ENCODE results near the gene SMIM30. TPM values are rescaled to one million over a fixed set of nuclear protein-coding genes. Genes with fewer than 3 reads are reported as not detected.

Gene SMIM30
- total and polyA plus RNA-seq, 2 of the 4 experiments (the other 2 are of a cell fraction) = 31.6 to 47.7 TPM

DNA sequence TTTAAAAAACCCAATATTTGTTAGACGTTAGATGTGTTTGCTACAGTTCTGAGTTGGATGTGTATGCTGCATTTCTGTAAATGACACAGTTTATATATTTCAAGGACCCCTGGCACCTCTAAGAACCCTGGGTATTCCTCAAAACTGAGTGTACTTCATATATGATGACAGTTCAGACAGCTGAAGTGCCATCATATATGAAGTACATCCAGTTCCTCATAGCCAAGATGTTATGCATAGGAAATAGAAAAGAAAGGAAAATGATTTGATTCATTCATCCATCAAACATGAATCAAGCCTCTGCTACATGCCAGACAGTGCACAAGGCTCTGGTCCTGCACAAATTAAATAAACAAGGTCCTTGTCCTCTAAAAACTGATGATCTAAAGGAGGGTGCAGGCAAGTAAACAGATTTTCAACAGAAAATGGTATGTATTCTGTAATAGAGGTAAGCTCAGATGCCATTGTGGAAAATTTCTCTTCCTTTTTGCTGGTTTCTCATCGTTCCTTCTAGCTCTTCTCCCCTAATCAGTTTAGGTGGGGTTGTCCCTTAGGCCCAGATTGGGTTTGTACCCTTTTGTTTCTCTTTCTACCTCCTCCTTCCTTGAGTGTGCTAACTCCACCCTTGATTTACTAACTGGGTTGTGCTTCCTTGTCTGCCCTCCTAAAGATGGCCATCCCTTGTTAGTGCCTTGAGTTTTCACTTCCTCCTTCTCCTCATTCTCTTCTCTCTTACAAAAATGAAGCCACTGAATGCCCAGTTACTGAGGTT, 25.3 kb upstream of the SMIM30 start:
- CTCF ChIA-PET = interaction anchor here (0.9 to 1.2 kb wide), 2 partner anchors 15 to 16 kb away, joined by 3 read pairs; no protein-coding TSS in a partner anchor
- BruUV-seq (replicated peaks) = no TSS peak
- TF ChIP-seq, protein P1, sequence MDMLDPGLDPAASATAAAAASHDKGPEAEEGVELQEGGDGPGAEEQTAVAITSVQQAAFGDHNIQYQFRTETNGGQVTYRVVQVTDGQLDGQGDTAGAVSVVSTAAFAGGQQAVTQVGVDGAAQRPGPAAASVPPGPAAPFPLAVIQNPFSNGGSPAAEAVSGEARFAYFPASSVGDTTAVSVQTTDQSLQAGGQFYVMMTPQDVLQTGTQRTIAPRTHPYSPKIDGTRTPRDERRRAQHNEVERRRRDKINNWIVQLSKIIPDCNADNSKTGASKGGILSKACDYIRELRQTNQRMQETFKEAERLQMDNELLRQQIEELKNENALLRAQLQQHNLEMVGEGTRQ (IDR thresholded peaks at IDR 0.05; ENCODE audit: low read depth, low read length) = no peak
- TF ChIP-seq RCOR1 (IDR thresholded peaks at IDR 0.05; ENCODE audit: insufficient replicate concordance, low read length) (no peak), MAZ (IDR thresholded peaks at IDR 0.05; ENCODE audit: borderline replicate concordance, low read depth, low read length) (no peak), MAFK (IDR thresholded peaks at IDR 0.05; ENCODE audit: low read depth, low read length) (no peak), SMC3 (IDR thresholded peaks at IDR 0.05; ENCODE audit: low read depth, low read length) (no peak), MXI1 (IDR thresholded peaks at IDR 0.05; ENCODE audit: borderline replicate concordance, low read depth, low read length) (no peak), BHLHE40 (IDR thresholded peaks at IDR 0.05; ENCODE audit: low read depth, low read length) (no peak), FOS (IDR thresholded peaks at IDR 0.05; ENCODE audit: low read depth, low read length) (no peak)

More for the DNA sequence above, 25.3 kb upstream of the SMIM30 start:
- no peak overlapping the region for H4K91ac ChIP-seq (ENCODE audit: insufficient read depth, low read depth, low read length)
- no peak overlapping the region for H2BK120ac ChIP-seq (ENCODE audit: low read depth, low read length)
- H2BK15ac ChIP-seq (ENCODE audit: low read depth, low read length) = no peak overlapping the region
- H3K9me1 ChIP-seq (ENCODE audit: insufficient read depth, low read length) = no peaks in the 10 kb centered on the region
- intact Hi-C loops (cut with micrococcal nuclease) = no loop called here
- no peaks in the 10 kb centered on the region for H3K79me1 ChIP-seq (ENCODE audit: low read depth in 1 of 2, low read length in 2 of 2)
- no peak overlapping the region for H3K14ac ChIP-seq (replicated peaks; ENCODE audit: low read depth, low read length)
- DNase-seq (no peak), ATAC-seq (ENCODE audit: low read depth) (no peak)
- POLR2A ChIA-PET (ENCODE audit: unreplicated experiment) = no interaction called here
- H4K8ac ChIP-seq (ENCODE audit: low read depth in 2 of 2, low read length in 2 of 2) = no peak overlapping the region
- H3K4me2 ChIP-seq (ENCODE audit: low read depth, low read length) = no peak overlapping the region
- no peak overlapping the region for H2BK20ac ChIP-seq (ENCODE audit: low read depth, low read length)
- H3K18ac ChIP-seq (ENCODE audit: low read depth, low read length) = no peak overlapping the region
- no peaks in the 10 kb centered on the region for H3K36me3 ChIP-seq (ENCODE audit: control insufficient read depth, insufficient read depth, low read length)
- H2AK9ac ChIP-seq (replicated peaks; ENCODE audit: low read depth, low read length, poor library complexity) = no peak overlapping the region
- H3K27ac ChIP-seq (ENCODE audit: insufficient read depth, low read length) = no peak overlapping the region
- H2AK5ac ChIP-seq (ENCODE audit: low read depth, low read length) = no peak overlapping the region
- no CpG with 5 or more reads among the region's 2 CpGs for WGBS, 2 experiments (ENCODE audit: extremely low coverage in 2 of 2, insufficient read length in 1 of 2)
- no peak overlapping the region for H3K4me3 ChIP-seq (ENCODE audit: insufficient read depth, low read depth, low read length)
- no peaks in the 10 kb centered on the region for H3K27me3 ChIP-seq (ENCODE audit: control insufficient read depth, insufficient read depth, low read length)
- no peak overlapping the region for H3K4ac ChIP-seq (ENCODE audit: low read depth, low read length)
- no peak overlapping the region for H3K9ac ChIP-seq (ENCODE audit: low read depth, low read length)
- H4K5ac ChIP-seq (ENCODE audit: low read depth, low read length) = no peak overlapping the region
- in situ Hi-C loops (cut with MboI; ENCODE audit: low sequenced_read_pairs) = no loop called here
- no peak overlapping the region for H2AFZ ChIP-seq (replicated peaks; ENCODE audit: low read length, poor library complexity)
- H3K4me1 ChIP-seq (ENCODE audit: control insufficient read depth, insufficient read depth, low read length) = no peaks in the 10 kb centered on the region
- no peaks in the 10 kb centered on the region for H3K9me3 ChIP-seq (ENCODE audit: control insufficient read depth, insufficient read depth, low read length)
- dilution Hi-C loops (cut with HindIII; ENCODE audit: low sequenced_read_pairs, unreplicated experiment) = no loop called here
- no peak overlapping the region for H3K56ac ChIP-seq (ENCODE audit: extremely low read depth, insufficient read depth, low read length)
- no peak overlapping the region for H2BK5ac ChIP-seq (ENCODE audit: low read depth, low read length, poor library complexity, severe bottlenecking)
- no peaks in the 10 kb centered on the region for H4K20me1 ChIP-seq (ENCODE audit: insufficient read depth, low read length)
- no peak overlapping the region for H3K23ac ChIP-seq (ENCODE audit: low read depth, low read length)
